Effector CD4-positive, alpha-beta T cell (primary cell): ENCODE data around the gene JPH3. TPM values are rescaled to one million over a fixed set of nuclear protein-coding genes. Genes with fewer than 3 reads are reported as not detected.

Source experiments
- DNase-seq: peaks from one replicate; pipeline ENCODE4 v3.0.0-alpha.2; 2020
- total RNA-seq: gene quantifications from one replicate; lab custom pipeline; 2026; lab: John Stamatoyannopoulos, UW

JPH3 gene
- total RNA-seq: not detected

DNA sequence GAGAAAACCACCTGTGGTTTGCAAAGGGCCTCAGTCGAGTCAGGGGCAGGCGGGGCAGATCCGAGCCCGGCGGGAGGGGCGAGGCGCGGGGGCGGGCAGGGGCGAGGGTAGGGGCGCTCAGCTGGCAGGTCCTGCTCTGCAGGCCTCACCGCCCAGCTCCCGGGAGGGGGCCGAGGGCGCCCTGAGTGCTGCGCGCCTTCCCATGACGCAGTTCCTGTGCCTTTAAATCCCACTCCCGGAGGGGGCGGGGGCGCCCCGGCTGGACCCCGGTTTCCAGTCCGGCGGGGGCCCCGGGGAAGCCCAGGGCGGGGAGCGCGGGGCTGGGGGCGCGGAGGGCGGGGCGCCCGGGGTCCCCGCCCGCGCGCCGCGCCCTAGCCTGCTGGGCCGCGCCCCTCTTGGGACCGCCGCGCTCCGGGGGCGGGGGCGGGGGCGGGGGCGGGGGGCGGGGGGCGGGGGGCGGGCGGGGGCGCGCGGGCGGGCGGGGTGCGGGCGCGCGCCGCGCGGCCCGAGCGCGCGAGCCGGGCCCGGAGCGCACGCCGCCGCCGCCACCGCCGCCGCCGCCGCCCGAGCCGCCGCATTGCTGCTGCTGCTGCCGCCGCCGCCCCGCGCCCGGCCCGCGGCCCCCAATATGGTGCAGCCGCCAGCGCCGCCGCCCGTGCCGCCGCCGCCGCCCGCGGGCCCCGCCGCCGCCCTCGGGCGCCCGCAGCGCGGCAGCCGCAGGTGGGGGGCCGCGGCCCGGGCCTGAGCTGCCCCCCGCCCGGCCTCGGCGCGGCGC lies at the start of gene JPH3:
Gene JPH3 (plus strand): TSS at position 508 of the 775 bp plus-strand sequence. CDS start 639 bp downstream, outside the sequence.
- DNase-seq: no peak

- DNase-seq: no peak
Observed at GRCh38 chr16:87552772-87553573, 49.3 kb upstream of the JPH3 start.

DNA sequence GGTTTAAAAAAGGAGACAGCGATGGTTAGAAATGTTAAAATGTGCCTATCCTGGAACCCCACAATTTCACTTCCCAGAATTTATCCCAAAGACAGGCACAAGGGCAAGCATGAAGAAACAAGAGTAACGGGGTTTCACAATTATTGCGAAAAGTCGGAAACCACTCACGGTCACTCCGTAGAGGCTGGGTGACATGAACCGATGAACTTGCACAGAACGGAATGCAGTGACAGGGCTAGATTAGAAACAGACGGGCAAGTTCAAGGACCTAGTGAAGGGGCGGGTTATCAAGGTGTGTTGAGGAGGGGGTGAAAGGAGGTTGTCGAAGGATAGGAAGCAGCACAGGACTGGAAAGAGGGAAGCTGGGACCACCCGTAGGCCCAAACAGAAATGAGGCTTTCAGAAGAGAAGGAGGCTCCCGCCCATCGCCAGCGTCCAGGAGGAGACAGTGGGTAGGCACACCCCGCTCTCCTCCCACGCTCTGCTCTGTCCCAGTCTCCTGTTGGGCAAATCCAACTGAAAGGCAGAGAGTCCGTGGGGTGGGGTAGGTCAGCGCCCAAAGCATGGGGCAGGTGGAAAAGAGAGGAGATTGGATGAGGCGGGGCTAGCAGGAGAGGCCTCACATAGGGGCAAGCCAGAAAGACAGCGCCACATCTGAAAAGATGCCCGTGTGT lies 47.4 kb upstream of the JPH3 start:
- DNase-seq: no peak

DNA sequence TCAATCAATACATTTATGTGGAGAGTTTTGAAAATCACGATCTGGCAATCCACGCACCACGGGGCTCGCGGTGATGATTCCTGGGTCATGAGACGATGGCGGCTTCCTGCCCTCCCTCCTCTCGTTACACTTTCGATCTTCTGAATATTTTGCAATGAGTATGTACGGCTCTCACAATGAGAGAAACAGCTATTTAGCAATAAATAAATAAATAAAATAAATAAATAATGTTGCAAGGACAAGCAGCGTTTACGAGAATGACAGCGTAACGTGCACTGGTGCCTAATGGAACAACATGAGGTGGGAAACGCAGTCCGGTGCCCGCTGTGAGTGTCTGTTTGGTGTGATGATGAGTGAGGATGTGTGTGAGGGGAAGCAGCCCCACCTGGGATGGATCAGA lies 46.7 kb upstream of the JPH3 start:
- DNase-seq: no peak

GRCh38 chr16:87556941-87557459 lies 45.3 kb upstream of the JPH3 start:
- DNase-seq: no peak

DNA sequence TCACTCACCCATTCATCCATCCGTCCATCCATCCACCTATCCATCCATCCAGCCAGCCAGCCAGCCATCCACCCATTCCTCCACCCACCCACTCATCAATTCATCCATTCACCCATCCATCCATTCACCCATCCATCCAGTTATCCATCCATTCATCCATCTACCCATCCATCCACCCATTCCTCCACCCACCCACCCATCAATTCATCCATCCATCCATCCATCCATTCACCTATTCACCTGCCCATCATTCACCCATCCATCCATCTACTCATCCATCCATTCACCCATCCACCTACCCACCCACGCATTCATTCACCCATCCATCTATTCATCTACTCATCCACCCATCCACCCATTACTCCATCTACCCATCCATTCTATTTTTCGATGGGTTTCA lies 43.6 kb upstream of the JPH3 start:
- DNase-seq: no peak

GRCh38 chr16:87559945-87560344 lies 42.4 kb upstream of the JPH3 start:
- DNase-seq: no peak

DNA sequence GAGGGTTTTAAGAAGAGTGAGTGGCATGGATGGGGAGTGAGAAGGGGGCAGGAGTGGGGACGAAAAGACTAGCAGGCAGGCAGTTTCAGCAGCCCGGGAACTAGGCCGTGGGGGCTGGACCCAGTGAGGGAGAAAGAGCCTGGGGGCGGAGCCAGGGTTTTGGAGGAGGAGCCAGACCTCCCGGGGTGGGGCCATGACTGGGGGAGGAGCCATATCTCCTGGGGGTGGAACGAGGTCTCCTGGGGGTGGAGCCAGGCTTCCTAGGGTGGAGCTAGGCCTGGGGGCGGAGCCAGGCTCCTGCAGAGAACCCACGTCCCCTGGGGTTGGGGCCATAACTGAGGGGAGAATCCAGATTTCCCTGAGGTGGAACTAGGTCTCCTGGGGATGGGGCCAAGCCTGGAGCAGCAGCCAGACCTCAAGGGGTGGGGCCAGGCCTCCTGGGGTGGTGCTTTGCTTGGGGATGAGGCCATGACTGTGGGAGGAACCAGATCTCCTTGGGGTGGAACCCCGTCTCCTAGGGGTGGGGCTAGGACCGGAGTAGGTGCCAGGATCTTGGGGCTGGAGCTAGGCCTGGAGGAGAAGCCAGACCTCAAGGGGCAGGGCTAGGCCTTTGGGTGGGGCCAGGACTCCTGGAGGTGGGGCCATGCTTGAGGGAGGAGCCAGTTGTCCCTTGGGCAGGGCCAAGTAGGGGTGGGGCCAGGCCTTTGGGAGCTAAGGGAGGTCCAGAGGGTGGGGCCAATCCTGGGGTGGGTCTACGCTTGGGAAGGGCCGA lies 41.7 kb upstream of the JPH3 start:
- no peak for DNase-seq

- no peak for DNase-seq
Observed at GRCh38 chr16:87561200-87562105, 40.9 kb upstream of the JPH3 start.

DNA sequence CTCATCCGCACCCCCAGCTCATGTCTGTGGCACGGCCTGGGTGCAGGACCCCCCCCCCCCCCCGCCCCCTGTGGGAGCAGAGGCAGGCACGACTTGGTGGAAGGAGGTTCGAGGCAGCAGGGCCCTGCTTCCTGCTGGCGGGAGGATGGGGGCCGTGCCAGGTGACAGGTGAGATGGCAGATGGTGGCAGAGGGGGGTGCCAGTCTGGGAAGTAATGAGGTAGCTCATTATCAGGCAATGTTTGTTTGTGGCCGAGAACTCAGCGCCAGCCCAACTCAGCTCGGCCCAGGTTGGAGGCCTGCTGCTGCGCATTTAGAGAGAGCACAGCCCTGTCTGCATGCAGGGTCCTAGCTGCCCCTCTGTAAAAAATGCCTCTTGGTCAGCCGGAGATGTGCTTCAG lies 40.1 kb upstream of the JPH3 start:
- no peak for DNase-seq

DNA sequence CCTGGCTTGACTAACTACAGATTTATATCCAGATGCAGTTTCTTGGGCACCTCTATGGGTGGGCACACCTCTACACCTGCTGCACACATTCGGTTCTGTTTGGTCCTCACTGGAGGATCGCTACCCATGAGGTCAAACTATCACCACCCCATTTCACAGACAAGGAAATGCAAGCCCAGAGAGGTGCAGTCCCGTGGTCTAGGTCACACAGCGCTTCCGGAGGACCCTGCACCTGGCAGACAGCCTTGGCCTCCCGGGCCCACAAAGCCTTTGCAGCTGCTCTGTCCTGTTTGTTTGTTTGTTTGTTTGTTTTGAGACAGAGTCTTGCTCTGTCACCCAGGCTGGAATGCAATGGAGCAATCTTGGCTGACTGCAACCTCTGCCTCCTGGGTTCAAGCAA lies 39.3 kb upstream of the JPH3 start:
- DNase-seq: no peak

GRCh38 chr16:87563714-87564523 lies 38.4 kb upstream of the JPH3 start:
- no peak for DNase-seq

DNA sequence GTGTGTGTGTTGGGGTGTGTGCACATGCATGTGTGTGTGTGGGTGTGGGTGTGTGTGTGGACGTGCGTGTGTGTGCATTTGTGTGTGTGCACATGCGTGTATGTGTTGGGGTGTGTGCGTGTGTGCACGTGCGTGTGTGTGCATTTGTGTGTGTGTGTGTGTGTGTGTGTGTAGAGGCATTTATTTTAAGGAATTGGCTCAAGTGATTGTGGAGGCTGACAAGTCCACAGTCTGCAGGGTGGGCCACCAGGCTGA lies 37.9 kb upstream of the JPH3 start:
- DNase-seq: no peak

DNA sequence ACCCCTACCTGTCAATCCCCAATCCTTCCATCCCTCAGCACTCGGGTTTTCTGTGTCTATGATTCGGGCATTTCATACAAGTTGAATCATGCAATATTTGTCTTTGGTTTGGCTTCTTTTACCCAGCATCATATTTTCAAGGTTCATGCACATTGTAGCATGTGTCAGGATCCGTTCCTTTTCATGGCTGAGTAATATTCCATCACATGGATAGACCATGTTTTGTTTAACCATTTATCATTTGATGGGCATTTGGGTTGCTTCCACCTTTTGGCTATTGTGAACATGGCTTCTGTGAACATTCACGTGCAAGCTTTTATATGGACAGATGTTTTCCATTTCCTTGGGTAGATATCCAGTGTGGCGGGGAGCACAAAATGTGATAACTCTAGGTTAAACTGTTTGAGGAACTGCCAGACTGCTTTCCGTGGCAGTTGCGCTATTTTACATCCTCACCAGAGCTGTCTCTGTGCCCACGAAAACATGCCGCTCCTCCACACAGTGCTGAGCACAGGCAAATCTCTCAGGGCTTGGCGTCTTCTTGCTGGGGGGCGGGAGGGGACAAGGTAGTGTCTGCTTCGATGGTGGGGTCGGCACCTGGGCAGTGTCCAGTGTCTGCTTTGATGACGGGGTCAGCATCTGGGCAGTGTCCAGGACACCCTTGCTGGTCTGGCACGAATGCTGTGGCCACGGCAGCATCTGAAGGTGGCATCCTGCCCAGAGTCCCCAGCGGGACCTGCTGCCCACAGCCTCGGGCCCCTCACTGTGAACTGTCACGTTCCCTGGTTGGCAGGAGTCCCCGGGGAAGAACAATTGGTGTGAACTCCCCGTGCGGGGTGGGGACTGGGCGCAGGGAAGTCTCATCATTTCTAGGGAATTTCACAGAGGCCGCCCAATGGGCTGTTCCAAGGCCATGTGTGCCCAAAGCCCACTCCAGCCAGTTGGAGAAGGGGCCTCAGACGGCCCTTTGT lies 32.4 kb upstream of the JPH3 start:
- no peak for DNase-seq

- no peak for DNase-seq
Observed at GRCh38 chr16:87570572-87570937, 31.8 kb upstream of the JPH3 start.

- DNase-seq: no peak
Observed at GRCh38 chr16:87570938-87571867, 31.1 kb upstream of the JPH3 start.

DNA sequence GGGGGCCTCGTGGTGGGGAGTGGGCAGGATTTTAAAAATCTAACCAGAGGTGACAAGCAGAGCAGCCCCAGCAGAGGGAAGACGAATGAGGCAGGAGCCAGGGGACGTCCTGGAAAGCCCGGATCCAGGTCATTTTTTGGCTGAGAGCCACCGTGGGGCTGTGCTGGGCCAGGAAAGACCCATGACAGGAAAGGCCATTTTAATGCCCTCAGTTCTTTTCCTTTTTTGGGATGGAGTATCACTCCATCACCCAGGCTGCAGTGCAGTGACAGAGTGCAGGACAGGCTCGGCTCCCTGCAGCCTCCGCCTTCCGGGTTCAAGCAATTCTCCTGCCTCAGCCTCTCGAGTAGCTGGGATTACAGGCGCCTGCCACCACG lies 30.5 kb upstream of the JPH3 start:
- DNase-seq: no peak

DNA sequence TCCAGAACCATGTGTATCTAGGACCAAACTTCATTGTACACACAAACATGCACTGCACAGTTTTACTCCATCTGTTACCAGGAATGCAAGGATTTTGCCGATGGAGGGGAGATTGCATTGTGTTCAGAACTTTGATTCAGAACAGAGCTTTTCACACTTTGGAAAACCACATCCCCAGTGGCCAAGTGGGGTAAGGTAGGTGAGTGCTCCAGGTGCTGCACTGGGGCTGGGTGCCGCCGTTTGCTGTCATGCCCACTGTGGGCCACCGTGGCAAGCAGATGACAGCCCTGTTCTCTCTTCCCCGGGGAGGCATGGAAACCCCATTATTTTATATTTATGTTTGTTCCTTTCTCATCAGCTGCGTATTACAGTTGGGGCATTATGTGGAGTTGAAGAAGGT lies 29.3 kb upstream of the JPH3 start:
- no peak for DNase-seq
